NCI-H128 (cell line): Measurements from ENCODE around the gene CDKAL1.

Source experiments
- DNase-seq: peaks from one replicate; lab custom pipeline; 2025; ENCODE audit not compliant: unreplicated experiment; lab: John Stamatoyannopoulos, UW

CDKAL1 gene

DNA sequence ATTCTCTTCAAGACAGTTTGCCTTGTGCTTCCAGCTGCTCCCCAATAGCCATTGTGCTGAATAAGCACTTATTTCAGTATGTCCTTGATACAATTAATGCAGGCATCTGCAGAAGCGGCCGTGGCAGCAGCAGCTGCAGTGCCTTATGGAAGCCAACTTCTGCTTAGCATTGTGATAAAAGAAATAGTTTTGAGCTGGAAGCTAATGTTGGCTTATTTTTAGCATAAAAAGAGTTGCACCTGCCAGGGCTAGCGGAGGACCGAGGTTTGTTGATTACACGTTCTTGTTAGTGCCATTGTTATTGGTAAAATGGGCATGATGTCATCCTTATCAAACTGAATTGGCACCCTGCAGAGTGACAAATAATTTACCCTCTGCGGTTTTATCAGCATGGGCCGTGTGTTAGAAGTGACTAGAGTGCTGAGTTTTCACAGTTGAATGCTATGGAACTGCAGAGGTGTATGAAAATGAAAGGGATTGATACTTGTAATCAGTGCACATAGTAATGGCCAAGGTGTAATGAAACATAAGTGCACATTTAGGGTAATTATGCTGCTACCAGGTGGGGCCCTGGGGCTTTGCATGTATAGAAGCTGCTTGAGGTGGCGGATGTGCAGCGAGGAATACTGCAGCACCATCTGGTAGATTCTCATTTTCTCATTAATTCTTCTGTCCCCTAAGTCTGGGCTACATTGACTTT lies 334.3 kb downstream of the CDKAL1 start:
- DNase-seq, result peak; percentile 94

- DNase-seq, result no peak
These were observed 335.8 kb downstream of the CDKAL1 start for GRCh38 chr6:20870021-20870420.

DNA sequence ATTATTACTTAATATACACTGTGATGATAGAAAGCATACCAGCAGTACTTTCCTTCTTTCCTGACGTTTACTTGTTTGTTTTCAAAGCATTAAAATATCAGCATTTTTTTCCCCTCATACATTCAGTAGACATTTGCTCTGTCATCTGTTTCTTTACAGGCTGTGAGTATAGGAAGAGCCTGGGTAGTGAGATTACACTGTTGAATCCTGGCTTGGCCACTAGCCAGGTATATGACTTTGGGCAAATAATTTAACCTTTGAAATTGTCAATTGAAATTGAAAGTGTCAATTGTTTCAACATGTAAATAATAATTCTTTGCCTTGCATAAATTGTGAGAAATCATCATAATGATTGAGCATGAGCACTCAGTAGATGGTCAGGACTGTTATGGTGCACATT lies 336.2 kb downstream of the CDKAL1 start:
- no peak for DNase-seq

- DNase-seq, result no peak
These were observed 339.4 kb downstream of the CDKAL1 start for GRCh38 chr6:20873425-20874190.

GRCh38 chr6:20875369-20875963 lies 341.2 kb downstream of the CDKAL1 start:
- peak; percentile 14 for DNase-seq

DNA sequence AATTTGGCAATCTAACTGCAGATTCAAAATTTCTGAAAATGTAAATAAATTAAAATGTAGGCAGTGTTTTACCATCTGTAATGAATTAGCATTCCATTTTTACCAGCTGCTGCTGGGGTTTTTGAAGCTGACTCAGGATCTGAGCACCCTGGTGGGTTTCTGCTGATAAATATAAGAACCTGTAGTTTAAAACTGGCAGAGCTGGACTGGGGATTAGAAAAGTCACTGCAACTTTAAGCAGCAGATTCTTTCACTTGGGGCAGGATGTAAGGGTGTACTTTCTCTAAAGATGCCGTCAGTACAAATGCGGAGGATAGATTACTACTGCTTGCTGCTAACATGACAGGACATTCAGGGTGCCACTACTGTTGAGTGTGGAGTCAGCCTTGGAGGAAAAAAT lies 341.8 kb downstream of the CDKAL1 start:
- no peak for DNase-seq

GRCh38 chr6:20876561-20876960 lies 342.3 kb downstream of the CDKAL1 start:
- DNase-seq, result no peak

DNA sequence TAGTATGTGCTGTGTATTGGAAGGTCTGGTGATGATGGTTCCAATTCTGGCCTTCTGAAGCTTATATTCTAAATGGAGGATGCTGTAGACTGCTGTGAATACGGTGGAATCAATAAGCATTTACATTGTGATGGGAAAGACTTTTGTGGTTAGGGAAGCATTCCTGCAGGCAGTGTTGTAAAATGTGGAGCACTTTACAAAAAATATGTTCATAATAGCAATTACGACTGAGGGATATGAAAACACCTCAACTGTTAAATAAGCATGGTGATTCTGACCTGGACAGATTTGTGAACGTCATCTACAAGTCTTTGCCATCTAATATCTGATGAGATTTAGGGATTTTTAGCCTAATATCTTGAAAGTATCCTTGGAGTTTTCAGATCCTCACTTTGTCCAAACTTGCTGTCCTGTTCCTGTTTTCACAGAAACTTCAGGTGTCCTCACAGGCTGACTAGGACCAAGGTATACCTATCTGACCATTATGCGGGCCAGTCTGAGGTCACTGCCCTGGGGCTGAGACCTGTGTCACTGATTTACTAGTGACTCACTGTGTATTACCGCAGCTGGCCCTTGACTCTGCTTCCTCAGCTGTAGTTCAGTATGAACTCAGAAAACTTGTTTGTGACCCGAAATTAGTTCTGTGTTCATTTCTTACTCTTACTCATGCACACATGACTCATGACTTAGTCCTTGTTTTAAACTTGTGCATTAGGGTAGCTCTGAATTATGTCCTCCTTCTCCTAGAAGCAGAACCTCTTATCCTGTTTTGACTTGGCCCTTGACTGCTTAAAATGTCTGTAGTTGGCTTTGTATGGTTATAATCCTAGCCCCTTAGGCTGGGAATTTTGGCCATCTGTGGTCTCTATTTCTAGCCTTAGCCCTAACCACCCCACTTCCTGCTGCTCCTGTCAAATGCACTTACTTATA lies 343.0 kb downstream of the CDKAL1 start:
- DNase-seq, result no peak

- no peak for DNase-seq
These were observed 344.9 kb downstream of the CDKAL1 start for GRCh38 chr6:20879121-20879520.

DNA sequence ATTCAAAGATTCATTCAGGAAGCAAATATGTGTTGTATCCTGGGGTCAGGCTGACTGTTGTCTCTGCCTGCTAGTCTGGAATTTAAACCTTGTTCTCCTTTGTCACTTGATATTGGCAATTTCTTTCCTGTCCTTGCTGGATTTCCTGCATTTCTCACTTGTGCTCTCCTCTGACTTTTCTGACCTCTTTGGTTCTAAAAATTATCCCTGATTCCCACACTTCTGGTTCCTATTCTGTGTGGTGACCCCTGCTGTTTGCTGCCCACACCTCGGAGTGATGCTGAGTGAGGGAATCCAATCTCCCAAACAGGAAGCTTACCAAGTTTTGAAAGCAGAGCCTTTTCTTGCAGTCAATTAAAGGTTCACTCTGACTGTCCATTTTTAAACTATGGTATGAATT lies 345.3 kb downstream of the CDKAL1 start:
- no peak for DNase-seq

DNA sequence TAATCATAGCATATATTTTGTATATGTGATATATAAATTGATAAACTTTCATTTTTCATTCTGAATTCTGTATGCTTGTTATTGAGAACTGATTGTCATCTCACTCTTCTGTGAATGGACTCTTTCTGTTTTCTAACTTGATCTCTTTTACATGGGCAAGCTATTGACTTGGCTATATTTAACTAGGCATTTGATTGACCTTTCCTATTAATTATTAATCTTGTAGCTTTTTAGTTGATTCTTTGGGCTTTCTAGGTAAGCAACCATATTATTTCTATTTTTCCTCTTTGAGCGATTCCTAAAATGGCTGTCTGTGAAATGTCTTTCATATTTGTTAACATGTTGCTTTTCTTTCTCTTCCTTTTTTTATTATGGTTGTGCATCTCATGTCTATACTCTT lies 347.1 kb downstream of the CDKAL1 start:
- DNase-seq, result no peak

DNA sequence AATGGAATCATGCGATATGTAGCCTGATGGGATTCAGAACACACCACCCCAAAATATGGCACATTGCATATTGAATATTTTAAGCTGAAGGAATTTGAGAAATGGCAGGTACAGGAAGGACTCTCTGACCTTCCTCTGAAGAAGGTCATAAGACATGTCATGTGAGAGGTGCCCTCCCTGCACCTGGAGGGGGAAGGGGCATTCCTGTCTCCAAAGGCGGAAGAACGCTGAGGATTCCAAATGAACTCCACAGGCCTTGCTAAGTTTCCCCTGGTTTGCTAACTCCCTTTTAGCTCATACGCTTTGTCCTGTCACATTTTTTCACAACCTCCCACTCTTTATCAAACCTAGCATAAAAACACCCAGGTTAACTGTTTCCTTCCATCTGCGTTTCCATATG lies 347.8 kb downstream of the CDKAL1 start:
- no peak for DNase-seq

- no peak for DNase-seq
These were observed 350.8 kb downstream of the CDKAL1 start for GRCh38 chr6:20885076-20885475.

DNA sequence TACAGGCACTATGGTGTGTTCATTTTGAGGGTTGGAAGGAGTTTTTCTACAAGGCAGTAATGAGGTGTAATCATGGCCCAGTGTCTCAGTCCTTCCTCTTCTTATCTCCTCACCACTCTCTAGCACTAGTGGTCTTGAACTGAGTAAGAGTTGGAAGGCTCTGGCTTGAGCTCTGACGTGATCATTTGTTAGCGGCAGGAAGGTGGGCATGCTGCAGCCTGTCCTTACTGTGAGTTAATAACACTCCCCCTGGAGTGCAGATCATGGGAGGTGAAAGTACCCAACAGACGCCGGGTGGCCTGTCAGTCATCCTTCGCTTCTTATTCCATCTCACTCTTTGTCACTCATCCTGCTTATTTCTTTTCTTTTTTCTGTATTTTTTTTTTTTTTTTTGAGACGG lies 356.9 kb downstream of the CDKAL1 start:
- no peak for DNase-seq

DNA sequence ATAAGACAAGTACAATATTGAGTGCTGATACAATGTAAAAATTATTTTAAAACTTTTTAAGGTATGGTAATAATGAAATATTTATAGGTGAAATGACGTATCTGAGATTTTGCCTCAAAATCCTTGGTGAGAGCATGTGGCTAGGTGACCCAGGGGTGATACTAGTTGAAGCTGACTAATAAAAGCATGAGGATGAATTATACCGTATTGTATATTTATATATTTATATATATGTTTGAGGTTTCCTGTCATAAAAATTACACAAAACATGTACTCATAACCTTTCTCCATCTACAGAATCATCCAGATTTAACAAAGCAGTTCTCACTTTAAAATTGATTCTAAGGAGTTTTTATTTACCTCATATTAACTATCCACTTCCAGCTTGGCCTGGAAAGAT lies 358.1 kb downstream of the CDKAL1 start:
- DNase-seq, result no peak

- DNase-seq, result no peak
These were observed 359.2 kb downstream of the CDKAL1 start for GRCh38 chr6:20893412-20893811.

GRCh38 chr6:20900389-20901160 lies 366.3 kb downstream of the CDKAL1 start:
- no peak for DNase-seq

- DNase-seq, result no peak
These were observed 371.1 kb downstream of the CDKAL1 start for GRCh38 chr6:20905377-20905776.

DNA sequence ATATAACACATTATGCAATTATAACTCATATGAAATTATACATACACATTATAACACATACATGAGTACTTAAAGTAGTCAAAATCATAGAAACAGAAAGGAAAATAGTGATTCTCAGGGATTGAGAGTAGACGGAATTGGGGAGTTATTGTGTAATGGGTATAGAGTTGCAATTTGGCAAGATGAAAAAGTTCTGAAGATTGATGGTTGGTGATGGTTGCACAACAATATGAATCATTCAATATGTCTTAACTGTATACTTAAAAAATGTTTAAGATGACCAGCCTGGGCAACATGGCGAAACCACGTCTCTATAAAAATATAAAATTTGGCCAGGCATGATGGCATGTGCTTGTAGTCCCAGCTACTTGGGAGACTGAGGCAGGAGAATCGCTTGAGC lies 372.7 kb downstream of the CDKAL1 start:
- no peak for DNase-seq

- DNase-seq, result no peak
These were observed 373.3 kb downstream of the CDKAL1 start for GRCh38 chr6:20907486-20908071.
